Hepatocyte (in vitro differentiated cells): ENCODE measurements around the gene EPC2.

Experiments
- EZH2 ChIP-seq: fragments of 200-600 bp; sonication (generic); IDR thresholded peaks from 2 replicates; pipeline ENCODE4 v1.6.1; 2016; ENCODE audit warnings: antibody characterized with exemption, mild to moderate bottlenecking, borderline replicate concordance
- EZH2phosphoT487 ChIP-seq: fragments of 200-600 bp; sonication (generic); IDR thresholded peaks from one replicate; pipeline ENCODE4 v1.6.1; 2018; ENCODE audit warnings: antibody characterized with exemption, mild to moderate bottlenecking, low read depth, moderate library complexity; ENCODE audit not compliant: unreplicated experiment, severe bottlenecking
- TF ChIP-seq, protein P1 (sequence below): fragments of 200-600 bp; sonication (generic); IDR thresholded peaks from 2 replicates; pipeline ENCODE4 v1.5.1; 2016; ENCODE audit warnings: antibody characterized with exemption, mild to moderate bottlenecking; ENCODE audit not compliant: poor library complexity

DNA sequence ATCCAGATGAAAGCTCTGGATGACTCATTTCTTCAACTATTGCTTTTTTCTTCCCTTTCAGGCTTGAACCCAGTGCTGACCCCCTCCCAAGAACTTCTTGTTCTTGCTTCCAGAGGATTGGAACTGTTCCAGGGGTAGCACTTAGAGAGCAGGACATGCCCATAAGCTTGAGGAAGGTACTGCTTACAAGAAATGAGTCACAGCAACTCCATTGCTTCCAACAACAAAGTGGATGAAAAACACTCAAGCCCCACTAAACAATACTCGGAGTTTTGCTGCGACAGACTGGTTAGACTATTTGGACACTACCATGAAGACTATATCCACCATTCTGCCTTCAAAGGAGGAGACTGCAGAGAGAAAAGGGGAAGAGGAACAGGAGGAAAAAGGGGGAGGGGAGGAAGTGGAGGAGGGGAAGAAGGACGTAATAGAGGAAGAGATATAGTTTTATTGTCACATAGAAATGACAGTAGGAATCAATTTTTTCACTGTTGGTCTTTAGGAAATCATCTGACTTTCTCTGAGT lies 1.6 kb upstream of the EPC2 start:
- TF ChIP-seq, protein P1, sequence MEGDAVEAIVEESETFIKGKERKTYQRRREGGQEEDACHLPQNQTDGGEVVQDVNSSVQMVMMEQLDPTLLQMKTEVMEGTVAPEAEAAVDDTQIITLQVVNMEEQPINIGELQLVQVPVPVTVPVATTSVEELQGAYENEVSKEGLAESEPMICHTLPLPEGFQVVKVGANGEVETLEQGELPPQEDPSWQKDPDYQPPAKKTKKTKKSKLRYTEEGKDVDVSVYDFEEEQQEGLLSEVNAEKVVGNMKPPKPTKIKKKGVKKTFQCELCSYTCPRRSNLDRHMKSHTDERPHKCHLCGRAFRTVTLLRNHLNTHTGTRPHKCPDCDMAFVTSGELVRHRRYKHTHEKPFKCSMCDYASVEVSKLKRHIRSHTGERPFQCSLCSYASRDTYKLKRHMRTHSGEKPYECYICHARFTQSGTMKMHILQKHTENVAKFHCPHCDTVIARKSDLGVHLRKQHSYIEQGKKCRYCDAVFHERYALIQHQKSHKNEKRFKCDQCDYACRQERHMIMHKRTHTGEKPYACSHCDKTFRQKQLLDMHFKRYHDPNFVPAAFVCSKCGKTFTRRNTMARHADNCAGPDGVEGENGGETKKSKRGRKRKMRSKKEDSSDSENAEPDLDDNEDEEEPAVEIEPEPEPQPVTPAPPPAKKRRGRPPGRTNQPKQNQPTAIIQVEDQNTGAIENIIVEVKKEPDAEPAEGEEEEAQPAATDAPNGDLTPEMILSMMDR, result no peak
- TF ChIP-seq EZH2phosphoT487 (no peak), EZH2 (no peak)
